Stimulated activated CD4-positive, alpha-beta T cell treated with anti-CD3 and anti-CD28 coated beads, Interleukin-15, amount 100 ng/mL, for 24 hours (primary cell): ENCODE measurements around the gene KCNK18.
A peak's percentile ranks its signal among the peaks of the same experiment; 100 is the strongest.

ENCODE experiments used
- DNase-seq: peaks from one replicate; pipeline ENCODE4 v3.0.0-alpha.2; 2020

Gene KCNK18

GRCh38 chr10:117197189-117197588 is at the start of gene KCNK18:
Gene KCNK18 (plus strand): TSS chr10:117197489. CDS start chr10:117197489, 0 bp downstream.
- DNase-seq, result no peak

GRCh38 chr10:117148284-117148683 is 49.0 kb upstream of the KCNK18 start:
- no peak for DNase-seq

- DNase-seq, result no peak
Measured at GRCh38 chr10:117152668-117153067, 44.6 kb upstream of the KCNK18 start.

GRCh38 chr10:117158297-117158696 is 39.0 kb upstream of the KCNK18 start:
- DNase-seq, result no peak

GRCh38 chr10:117159390-117159789 is 37.9 kb upstream of the KCNK18 start:
- DNase-seq, result no peak

DNA sequence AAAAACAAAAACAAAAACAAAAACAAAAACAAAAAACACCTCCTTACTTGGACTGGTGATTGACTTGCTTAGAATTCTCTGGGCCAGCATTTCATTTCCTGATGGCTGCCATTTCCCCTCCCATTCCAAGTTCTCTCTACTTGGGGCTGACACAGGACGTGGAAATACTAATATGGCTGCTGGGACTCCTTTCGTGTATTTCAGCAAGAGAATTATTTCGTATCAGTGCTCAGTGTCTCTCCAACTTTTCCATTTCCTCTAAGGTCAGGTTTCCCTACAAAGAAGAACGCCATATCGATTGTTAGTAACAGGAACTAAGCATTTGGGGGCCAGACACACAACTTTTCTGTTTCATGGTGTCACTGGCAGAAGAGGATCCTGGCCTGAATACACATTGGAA is 36.7 kb upstream of the KCNK18 start:
- DNase-seq, result no peak

DNA sequence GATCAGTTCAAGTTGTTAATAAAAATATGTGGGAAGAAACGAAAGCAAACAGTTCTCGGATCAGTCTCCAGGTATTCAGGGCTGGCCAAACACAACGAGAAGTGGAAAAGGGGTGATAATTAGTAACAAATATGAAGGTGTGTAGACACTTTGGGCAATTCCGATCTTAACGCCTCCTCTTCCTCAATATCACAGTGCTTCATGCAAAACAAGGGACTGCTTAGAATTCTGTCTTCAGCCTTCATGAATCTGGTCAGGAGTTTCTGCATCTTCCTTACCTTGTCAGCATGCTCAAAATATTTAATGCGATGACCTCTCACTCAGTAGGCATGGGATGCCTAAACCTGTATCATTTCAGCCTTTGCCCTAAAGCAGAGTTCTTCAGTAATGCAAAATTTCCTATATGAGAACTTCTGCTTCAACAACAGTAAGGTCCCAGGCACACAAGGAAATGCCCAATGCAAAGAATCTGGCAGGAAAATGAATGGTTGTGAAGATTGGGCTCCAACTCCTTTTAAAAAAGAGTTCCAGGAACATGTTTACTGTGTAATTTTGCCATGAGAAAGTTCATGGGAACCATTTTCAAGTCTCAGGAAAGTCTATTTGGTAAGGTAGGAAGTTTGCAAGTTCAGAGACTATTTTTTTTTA is 35.8 kb upstream of the KCNK18 start:
- DNase-seq, result no peak

GRCh38 chr10:117162093-117163060 is 34.9 kb upstream of the KCNK18 start:
- DNase-seq, result no peak

- peak; percentile 12 for DNase-seq
Measured at GRCh38 chr10:117163061-117163953, 34.0 kb upstream of the KCNK18 start.

- no peak for DNase-seq
Measured at GRCh38 chr10:117163954-117164548, 33.2 kb upstream of the KCNK18 start.

DNA sequence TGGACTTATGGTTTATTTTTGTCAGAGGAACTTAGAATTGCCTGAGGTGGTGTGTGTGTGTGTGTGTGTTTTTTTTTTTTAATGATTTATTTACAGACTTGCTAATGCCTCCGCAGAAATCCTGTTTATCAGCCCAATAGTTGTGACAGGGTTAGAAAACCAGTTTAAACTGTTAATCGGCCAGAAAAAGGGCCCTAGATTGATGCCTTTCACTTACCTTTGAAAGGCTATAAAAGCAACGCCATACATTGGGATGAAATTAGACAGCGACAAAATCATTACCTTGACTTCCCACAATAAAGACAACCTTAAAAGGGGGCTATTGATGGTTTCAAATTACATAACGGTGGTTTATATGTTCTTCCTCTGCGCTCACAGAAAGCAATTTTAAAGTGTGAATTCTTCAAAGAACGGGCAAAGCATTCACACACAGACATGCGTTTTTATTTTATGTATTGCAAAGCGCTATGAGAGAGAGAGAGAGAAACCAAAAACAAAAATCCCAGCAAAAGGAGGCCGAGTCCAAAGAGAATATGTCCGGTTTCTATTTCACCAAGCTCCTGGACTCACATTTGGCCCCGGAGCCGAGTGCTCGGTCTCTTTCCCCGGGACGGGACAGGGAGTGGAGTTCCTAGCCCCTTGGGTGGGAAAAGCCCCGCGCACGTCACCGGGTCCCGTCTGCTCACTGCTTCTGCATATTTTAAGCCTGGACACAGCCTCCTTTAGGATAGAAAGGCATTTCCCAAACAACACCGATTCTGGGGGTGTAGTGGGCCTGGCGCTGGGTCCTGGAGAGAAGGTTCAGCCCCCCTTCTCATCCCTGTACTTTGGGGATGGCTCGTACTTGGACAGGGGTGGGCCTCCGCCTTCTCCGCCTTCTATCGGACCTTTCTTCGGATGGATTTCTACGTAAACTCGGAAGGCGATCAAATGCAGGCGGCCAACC is 32.4 kb upstream of the KCNK18 start:
- DNase-seq, result no peak

GRCh38 chr10:117165538-117166417 is 31.5 kb upstream of the KCNK18 start:
- peak; percentile 46 for DNase-seq

GRCh38 chr10:117166418-117167345 is 30.6 kb upstream of the KCNK18 start:
- DNase-seq, result peak; percentile 20

DNA sequence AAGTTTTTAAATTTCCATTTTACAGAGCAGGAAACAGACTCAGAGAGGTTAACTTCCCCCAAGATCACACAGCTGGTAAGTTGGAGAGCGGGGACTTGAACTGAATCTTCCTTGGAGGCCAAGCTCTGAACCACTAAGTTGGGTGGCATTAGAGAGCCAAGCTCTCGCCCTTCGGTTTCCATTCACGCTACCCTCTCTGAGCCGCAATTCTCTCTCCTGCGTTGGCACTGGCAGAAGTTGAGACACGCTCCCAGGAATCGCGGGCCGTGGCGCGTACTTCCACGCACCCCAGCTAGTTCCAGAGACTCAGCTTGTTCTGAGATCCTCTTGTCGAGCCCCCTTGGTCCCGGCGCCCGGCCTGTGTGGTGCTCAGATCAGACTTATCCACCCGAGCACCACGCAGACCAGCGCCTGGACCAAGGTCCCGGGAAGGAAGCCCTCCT is 29.9 kb upstream of the KCNK18 start:
- peak; percentile 7 for DNase-seq

DNA sequence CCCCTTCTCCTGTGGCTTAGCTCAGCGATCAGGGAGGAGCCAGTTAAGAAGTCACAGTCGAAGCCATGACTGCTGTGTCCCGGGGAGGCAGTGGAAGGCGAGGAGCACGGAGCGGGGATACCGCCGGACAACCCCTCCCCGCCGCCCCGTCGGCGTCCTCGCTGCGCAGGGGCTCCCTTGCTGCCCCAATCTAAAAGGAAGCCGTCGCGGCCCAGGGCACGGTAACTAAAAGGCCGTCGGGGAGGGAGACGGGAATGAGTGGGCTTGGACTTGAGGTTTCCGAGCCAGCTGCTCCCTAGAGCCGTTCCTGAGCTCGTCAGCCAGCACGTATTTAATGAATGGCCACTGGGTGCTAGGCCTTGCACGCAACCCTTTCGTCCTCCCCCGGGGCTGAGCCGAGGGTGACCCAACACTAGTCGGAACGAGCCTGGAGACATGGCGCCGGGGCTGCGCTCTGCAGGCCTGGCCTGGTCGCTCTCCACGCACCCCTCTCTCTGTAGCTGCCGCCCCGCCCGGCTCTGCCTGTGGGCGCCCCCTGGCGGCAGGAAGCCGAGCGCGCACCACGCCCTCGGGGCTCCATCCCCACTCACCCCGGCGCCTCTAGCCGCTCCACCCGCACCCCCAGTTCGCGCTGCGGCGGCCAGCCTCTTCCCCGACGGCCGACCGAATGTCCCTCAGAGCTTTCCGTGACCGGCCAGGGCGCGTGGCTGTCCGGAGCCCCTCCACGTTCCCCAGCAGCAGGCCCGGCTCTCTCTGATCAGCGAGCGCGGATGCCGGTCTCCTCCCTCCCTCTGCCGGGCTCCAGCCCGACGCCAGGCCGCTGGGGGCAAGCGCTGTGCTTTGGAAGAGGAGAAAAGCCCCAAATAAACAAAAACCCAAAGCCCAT is 29.3 kb upstream of the KCNK18 start:
- peak; percentile 80 for DNase-seq

GRCh38 chr10:117168729-117169128 is 28.6 kb upstream of the KCNK18 start:
- peak; percentile 8 for DNase-seq

GRCh38 chr10:117169480-117169879 is 27.8 kb upstream of the KCNK18 start:
- no peak for DNase-seq

GRCh38 chr10:117170244-117170643 is 27.0 kb upstream of the KCNK18 start:
- DNase-seq, result no peak
